LNCaP clone FGC (cell line): Measurements from ENCODE around the gene PPFIA3.

Experiments used
- DNase-seq: peaks from one replicate; pipeline ENCODE4 v3.0.0-alpha.2; 2011; ENCODE audit warnings: low read depth
- H3K4me3 ChIP-seq: 2 replicates; pipeline ENCODE4 v1.5.1; 2011; ENCODE audit warnings: mild to moderate bottlenecking, low read depth, low read length, control low read depth
- CTCF ChIP-seq: IDR thresholded peaks from 2 replicates; pipeline ENCODE4 v1.5.1; 2012; ENCODE audit warnings: mild to moderate bottlenecking; ENCODE audit not compliant: control insufficient read depth, insufficient read depth; ENCODE audit errors: extremely low read depth

Gene PPFIA3

GRCh38 chr19:49148044-49148682 is 28.8 kb downstream of the PPFIA3 start:
- H3K4me3 ChIP-seq, result peak overlapping the region; percentile 68
- TF ChIP-seq CTCF, result no peak
- DNase-seq, result no peak

- DNase-seq, result peak; percentile 86
- no peak for TF ChIP-seq CTCF
- H3K4me3 ChIP-seq, result peak overlapping the region; percentile 68
Observed at GRCh38 chr19:49148784-49149651, 29.7 kb downstream of the PPFIA3 start.

- TF ChIP-seq CTCF, result no peak
- no peak for DNase-seq
- H3K4me3 ChIP-seq, result peak overlapping the region; percentile 68
Observed at GRCh38 chr19:49149652-49150105, 30.3 kb downstream of the PPFIA3 start.

- peak overlapping the region; percentile 68 for H3K4me3 ChIP-seq
- DNase-seq, result peak; percentile 78
- TF ChIP-seq CTCF, result no peak
Observed at GRCh38 chr19:49150106-49150943, 31.0 kb downstream of the PPFIA3 start.

- DNase-seq, result no peak
- H3K4me3 ChIP-seq, result peak overlapping the region; percentile 68
- no peak for TF ChIP-seq CTCF
Observed at GRCh38 chr19:49150944-49151243, 31.6 kb downstream of the PPFIA3 start.

- TF ChIP-seq CTCF, result no peak
- peak; percentile 97 for DNase-seq
- peak overlapping the region; percentile 68 for H3K4me3 ChIP-seq
Observed at GRCh38 chr19:49151267-49152118, 32.1 kb downstream of the PPFIA3 start.
